VCaP (cell line): Measurements from ENCODE around the gene AGER.

Experiments used
- H3K27ac ChIP-seq: fragments of 450-650 bp; 2 replicates; pipeline ENCODE4 v1.5.1; 2017
- TF ChIP-seq, protein P1 (sequence below): fragments of 450-650 bp; conservative IDR thresholded peaks from 2 replicates; pipeline ENCODE4 v1.5.1; 2017; ENCODE audit warnings: mild to moderate bottlenecking, moderate library complexity

Gene AGER

DNA sequence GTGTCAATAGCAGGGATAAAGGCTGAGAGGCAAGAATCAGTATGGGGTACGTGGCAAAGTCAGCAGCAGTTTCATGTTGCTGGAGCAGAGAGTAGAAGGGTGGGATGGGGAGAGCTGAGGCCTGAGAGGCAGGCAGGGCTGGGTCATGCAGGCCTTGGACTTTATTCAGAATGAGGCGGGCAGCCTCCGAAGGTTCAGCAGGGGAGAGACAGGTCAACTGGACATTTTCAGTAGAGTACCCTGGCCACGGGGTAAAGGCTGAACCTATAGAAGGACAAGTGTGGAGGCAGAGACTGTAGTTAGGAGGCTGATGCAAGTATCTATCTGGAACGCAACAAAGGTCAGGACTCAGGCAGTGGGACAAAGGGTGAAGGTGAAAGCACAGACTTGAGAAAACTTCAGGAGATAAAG lies 26.1 kb upstream of the AGER start:
- TF ChIP-seq, protein P1, sequence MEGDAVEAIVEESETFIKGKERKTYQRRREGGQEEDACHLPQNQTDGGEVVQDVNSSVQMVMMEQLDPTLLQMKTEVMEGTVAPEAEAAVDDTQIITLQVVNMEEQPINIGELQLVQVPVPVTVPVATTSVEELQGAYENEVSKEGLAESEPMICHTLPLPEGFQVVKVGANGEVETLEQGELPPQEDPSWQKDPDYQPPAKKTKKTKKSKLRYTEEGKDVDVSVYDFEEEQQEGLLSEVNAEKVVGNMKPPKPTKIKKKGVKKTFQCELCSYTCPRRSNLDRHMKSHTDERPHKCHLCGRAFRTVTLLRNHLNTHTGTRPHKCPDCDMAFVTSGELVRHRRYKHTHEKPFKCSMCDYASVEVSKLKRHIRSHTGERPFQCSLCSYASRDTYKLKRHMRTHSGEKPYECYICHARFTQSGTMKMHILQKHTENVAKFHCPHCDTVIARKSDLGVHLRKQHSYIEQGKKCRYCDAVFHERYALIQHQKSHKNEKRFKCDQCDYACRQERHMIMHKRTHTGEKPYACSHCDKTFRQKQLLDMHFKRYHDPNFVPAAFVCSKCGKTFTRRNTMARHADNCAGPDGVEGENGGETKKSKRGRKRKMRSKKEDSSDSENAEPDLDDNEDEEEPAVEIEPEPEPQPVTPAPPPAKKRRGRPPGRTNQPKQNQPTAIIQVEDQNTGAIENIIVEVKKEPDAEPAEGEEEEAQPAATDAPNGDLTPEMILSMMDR, result no peak
- H3K27ac ChIP-seq, result no peak overlapping the region

DNA sequence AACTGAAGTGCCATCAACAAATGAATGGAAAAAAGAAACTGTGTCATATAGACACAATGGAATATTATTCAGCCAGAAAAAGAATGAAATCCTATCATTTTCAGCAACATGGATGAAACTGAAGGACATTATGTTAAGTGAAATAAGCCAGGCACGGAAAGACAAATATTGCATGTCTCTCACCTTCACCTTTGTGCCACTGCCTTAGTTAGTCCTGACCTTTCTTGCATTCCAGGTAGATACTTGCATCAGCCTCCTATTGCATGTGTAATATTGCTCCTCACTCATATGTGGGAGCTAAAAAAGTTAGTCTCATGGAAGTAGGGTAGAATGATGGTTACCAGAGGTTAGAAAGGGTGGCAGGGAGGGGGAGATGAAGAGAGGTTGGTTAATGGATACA lies 24.9 kb upstream of the AGER start:
- TF ChIP-seq, protein P1, result no peak
- H3K27ac ChIP-seq, result no peak overlapping the region

DNA sequence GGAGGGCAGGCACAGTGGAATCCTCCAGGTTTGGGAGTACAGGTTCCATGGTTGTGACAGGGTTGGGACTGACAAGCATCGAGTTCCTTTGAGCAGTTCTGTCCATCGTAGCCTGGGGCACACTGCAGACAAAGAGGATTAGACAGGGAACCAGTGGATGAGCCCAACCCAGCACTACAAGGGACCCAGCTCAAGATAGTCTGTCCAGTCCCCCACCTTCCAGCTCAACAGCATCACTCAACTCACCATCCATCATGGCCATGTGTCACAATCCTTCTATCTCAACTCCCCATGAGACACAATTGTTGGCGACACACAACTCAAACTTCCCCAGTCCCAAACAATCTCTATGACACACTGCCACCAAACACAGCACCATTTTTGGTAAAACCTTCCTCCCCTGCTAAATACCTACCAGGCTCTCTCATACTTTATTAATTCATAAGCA lies 20.2 kb upstream of the AGER start:
- H3K27ac ChIP-seq, result no peak overlapping the region
- TF ChIP-seq, protein P1, result no peak

DNA sequence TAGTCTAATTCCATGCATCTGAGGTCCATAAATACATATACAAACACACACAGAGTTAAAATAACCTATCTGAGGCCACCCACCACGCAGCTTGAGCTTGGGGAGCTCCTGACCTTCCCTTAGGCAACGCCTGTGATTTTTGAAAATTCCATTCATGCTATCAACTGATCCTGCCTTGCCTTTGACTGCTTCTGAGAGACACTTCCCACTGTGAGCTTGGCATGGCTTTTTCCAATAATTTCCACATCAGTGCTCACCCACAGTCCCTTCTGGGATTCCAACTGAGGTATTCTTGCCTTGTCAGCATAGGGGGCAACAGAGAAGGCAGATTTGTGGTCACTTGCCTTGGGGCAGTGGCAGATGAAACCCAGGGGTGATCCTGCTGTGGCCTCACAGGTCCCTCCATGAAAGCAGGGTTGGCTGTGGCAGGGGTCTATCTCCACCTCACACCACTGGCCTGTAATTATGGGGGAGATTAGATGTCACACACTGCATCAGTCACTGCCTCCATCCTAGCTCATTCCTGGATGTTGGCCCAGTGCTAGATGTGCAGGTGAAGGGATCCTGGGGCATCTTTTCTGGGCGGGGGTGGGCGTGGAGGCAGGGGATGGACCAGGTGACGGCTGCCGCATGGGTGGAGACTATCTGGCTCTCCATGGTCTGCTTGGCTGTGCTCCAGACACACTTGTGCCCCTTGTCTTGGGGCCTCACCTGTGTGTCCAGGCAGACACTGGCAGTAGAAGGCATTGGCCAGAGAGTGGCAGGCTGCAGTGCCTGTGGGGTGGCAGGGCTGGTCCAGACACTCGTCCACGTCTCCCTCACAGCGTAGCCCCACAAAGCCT lies 19.6 kb upstream of the AGER start:
- TF ChIP-seq, protein P1, result no peak
- no peak overlapping the region for H3K27ac ChIP-seq

DNA sequence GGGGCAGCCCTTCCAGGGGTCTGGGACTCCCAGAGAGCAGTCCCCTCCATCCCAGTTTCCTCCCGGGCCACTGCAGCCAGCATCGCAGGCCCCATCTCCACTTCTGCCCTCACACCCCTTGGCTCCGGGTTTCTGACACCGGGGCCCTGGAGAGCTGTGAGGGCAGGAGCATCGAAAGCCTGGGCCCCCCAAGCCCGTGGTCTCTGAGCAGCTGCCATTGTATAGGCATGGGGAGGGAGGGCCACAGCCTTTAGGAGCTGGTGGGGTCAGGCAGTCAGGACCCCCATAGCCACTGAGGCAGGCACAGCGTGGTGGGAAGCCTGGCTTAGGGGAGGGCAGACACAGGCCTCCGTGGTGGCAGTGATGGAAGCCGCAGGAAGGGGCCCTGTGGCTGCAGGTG lies 18.1 kb upstream of the AGER start:
- TF ChIP-seq, protein P1, result no peak
- H3K27ac ChIP-seq, result no peak overlapping the region

DNA sequence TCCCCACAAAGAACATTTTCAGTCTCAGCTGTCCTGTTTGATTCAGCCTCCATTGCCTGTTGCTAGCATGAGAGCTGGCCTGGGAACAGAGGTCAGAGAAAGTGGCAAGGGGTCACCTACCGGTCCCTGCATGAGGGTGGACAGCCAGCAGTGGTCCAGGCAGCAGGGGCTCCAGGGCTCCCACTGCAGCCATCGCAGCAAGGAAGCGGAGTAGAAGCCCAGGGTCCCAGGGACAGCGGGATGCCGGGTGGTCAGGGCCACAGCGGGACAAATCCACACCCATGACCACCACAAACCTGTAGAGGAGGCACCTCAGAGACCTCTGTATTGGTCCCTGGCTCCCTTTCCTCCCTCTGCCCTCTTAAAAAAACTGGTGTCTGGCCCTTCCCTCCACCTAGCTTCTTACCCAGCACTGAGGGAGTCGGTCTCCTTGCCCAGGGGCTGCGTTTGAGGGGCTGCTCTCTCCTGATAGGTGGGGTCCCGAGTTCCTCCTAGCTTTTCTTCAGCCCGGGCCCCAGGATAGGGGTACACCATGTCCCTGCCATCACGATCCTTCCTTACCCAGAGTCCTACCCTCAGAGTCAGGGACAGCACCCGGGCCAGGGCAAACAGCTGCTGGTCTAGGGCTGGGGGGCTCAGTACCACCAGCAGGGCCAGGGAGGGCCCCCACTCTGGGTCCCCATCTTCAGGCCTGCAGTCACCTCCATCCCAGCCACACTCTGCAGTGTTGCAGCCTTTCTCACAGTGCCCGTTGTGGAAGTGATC lies 16.8 kb upstream of the AGER start:
- no peak overlapping the region for H3K27ac ChIP-seq

DNA sequence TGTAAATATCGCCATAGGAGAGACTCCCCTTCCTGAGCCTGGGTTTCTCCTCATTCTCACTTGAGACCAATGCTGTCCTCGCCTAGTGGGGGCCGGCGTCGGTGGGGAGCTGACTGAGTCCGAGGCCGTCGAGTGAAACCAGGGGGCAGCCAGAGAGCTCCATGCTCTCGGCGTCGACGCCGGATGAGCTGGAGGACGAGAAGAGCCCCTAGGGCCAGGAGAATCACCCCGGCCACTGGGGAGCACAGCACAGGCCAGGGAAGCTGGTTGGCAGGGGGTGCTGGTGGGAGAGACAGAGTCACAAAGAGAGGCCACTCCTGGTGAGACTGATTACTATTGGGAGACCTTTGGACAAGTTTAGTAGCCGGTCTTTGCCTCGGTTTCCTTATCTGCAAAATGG lies 14.8 kb upstream of the AGER start:
- H3K27ac ChIP-seq, result no peak overlapping the region
- TF ChIP-seq, protein P1, result no peak

More for the DNA sequence above, 16.8 kb upstream of the AGER start:
- TF ChIP-seq, protein P1, result no peak
